HepG2 (cell line): ENCODE measurements around the gene RAB2B. TPM values are rescaled to one million over a fixed set of nuclear protein-coding genes. Genes with fewer than 3 reads are reported as not detected.
A peak's percentile ranks its signal among the peaks of the same experiment; 100 is the strongest.

Experiments
- AKNA ChIP-seq: sonication (generic); formaldehyde crosslinking; IDR thresholded peaks from 2 replicates; pipeline ENCODE4 v1.4.0; 2020; ENCODE audit warnings: missing genetic modification reagents, borderline replicate concordance
- CBX1 ChIP-seq: IDR thresholded peaks from one replicate; pipeline ENCODE4 v1.6.1; 2016; ENCODE audit warnings: antibody characterized with exemption, low read depth
- DPF2 ChIP-seq: sonication (generic); formaldehyde crosslinking; IDR thresholded peaks from 2 replicates; pipeline ENCODE4 v1.4.0; 2020; ENCODE audit warnings: mild to moderate bottlenecking, low read depth, missing genetic modification reagents, borderline replicate concordance
- ELF1 ChIP-seq: sonication (generic); formaldehyde crosslinking; IDR thresholded peaks from 2 replicates; pipeline ENCODE4 v1.4.0; 2020; ENCODE audit warnings: missing genetic modification reagents
- GLMP ChIP-seq: sonication (generic); formaldehyde crosslinking; IDR thresholded peaks from 2 replicates; pipeline ENCODE4 v1.9.0; 2021; ENCODE audit warnings: missing genetic modification reagents, mild to moderate bottlenecking, borderline replicate concordance
- KLF6 ChIP-seq: IDR thresholded peaks from 2 replicates; pipeline ENCODE4 v1.8.0; 2016; ENCODE audit warnings: missing biosample characterization, missing genetic modification reagents
- NFAT5 ChIP-seq: sonication (generic); formaldehyde crosslinking; IDR thresholded peaks from 2 replicates; pipeline ENCODE4 v1.4.0; 2020; ENCODE audit warnings: missing genetic modification reagents
- RBM22 ChIP-seq: fragments of 200-400 bp; formaldehyde crosslinking; optimal IDR thresholded peaks from 2 replicates; pipeline ENCODE3; 2017; ENCODE audit warnings: mild to moderate bottlenecking, low read length, moderate library complexity
- STAT5B ChIP-seq: sonication (generic); formaldehyde crosslinking; IDR thresholded peaks from 2 replicates; pipeline ENCODE4 v1.4.0; 2020; ENCODE audit warnings: missing genetic modification reagents
- TARDBP ChIP-seq: sonication (generic); formaldehyde crosslinking; IDR thresholded peaks from 2 replicates; pipeline ENCODE4 v1.8.0; 2022; ENCODE audit warnings: mild to moderate bottlenecking, missing genetic modification reagents
- ZBTB14 ChIP-seq: sonication (generic); formaldehyde crosslinking; IDR thresholded peaks from 2 replicates; pipeline ENCODE4 v1.4.0; 2020; ENCODE audit warnings: missing genetic modification reagents
- ZBTB2 ChIP-seq: sonication (generic); formaldehyde crosslinking; IDR thresholded peaks from 2 replicates; pipeline ENCODE4 v1.8.0; 2022; ENCODE audit warnings: low read depth, missing genetic modification reagents
- ZNF263 ChIP-seq: sonication (generic); formaldehyde crosslinking; IDR thresholded peaks from 2 replicates; pipeline ENCODE4 v1.4.0; 2020; ENCODE audit warnings: missing genetic modification reagents
- ZNF317 ChIP-seq: sonication (generic); formaldehyde crosslinking; IDR thresholded peaks from 2 replicates; pipeline ENCODE4 v1.5.0; 2020; ENCODE audit warnings: mild to moderate bottlenecking, missing genetic modification reagents
- polyA plus RNA-seq, 8 experiments: library from polyadenylated mRNA; depleted of rRNA in 3 of 8; stranded (reverse) in 7 of 8; unstranded in 1 of 8; fragments of >200 nt; fragmentation: Illumina TruSeq in 4 of 8; extraction: Trizol in 4 of 8; gene quantifications; 2 replicates each; pipeline versions ENCODE4 v1.2.1 to v1.2.3, GENCODE V29; 2011 to 2016; ENCODE audit warnings: low read depth in 4 of 8, missing spikeins in 1 of 8, mixed read lengths in 1 of 8; ENCODE audit not compliant: insufficient read depth in 1 of 8
- total RNA-seq, 5 experiments: library from RNA; depleted of rRNA; stranded (reverse); fragments of >200 nt; fragmentation: Illumina TruSeq; extraction: Trizol; gene quantifications; 2 replicates each; pipeline ENCODE4 v1.2.3, GENCODE V29; 2016; ENCODE audit warnings: low read depth in 1 of 5

Gene RAB2B
- total and polyA plus RNA-seq, 2 of the 13 experiments (the other 11 are each of a cell fraction or from before 2014, with no cell fraction given) = 36.0 to 60.6 TPM

GRCh38 chr14:21476523-21476924 is 235 bp downstream of the RAB2B start (continued):
- TF ChIP-seq GLMP (no peak), NFAT5 (CRISPR knock-in tag) (no peak), RBM22 (no peak), DPF2 (CRISPR knock-in tag) (no peak), ZNF263 (no peak), ZNF317 (CRISPR knock-in tag) (no peak), ZBTB14 (CRISPR knock-in tag) (no peak), AKNA (no peak), ZBTB2 (CRISPR knock-in tag) (0 out of 2 replicates have a peak, but pooled peaks have one; percentile 32), TARDBP (0 out of 2 replicates have a peak, but pooled peaks have one; percentile 12), ELF1 (CRISPR knock-in tag) (peak; percentile 74; the same call in 1 of the 2 replicates), CBX1 (no peak), KLF6 (CRISPR knock-in tag) (no peak), STAT5B (CRISPR knock-in tag) (no peak)
